ENCODE measurements around the gene PIK3C2B.

- TF ChIP-seq CTCF (IDR thresholded peaks at IDR 0.05; ENCODE audit: poor library complexity, severe bottlenecking), result no peak
- no peak for TF ChIP-seq MXI1 (conservative IDR thresholded peaks at IDR 0.05; ENCODE audit: poor library complexity, severe bottlenecking)
- TF ChIP-seq EP300 (conservative IDR thresholded peaks at IDR 0.05; ENCODE audit: poor library complexity, severe bottlenecking), result no peak
- no peak for TF ChIP-seq POLR2AphosphoS5 (IDR thresholded peaks at IDR 0.05)
- no peak for TF ChIP-seq SMC3 (conservative IDR thresholded peaks at IDR 0.05; ENCODE audit: poor library complexity)
- TF ChIP-seq TAF1 (IDR thresholded peaks at IDR 0.05; ENCODE audit: low read depth), result no peak
Measured at GRCh38 chr1:204524986-204525385, 30.4 kb upstream of the PIK3C2B start.

Measured in neural cell (in vitro differentiated cells).